Measurements from ENCODE around the gene ARL13B.

GRCh38 chr3:94101860-94102259 is 121.9 kb downstream of the ARL13B start:
- TF ChIP-seq CTCF (IDR thresholded peaks at IDR 0.05) (no peak), ESRRA (CRISPR knock-in tag; IDR thresholded peaks at IDR 0.05; ENCODE audit: borderline replicate concordance) (no peak), TCF7 (CRISPR knock-in tag; IDR thresholded peaks at IDR 0.05; ENCODE audit: low read depth) (no peak)

Measured in WTC11 (cell line).